Measurements from ENCODE around the gene SATL1.

The SATL1 gene

DNA sequence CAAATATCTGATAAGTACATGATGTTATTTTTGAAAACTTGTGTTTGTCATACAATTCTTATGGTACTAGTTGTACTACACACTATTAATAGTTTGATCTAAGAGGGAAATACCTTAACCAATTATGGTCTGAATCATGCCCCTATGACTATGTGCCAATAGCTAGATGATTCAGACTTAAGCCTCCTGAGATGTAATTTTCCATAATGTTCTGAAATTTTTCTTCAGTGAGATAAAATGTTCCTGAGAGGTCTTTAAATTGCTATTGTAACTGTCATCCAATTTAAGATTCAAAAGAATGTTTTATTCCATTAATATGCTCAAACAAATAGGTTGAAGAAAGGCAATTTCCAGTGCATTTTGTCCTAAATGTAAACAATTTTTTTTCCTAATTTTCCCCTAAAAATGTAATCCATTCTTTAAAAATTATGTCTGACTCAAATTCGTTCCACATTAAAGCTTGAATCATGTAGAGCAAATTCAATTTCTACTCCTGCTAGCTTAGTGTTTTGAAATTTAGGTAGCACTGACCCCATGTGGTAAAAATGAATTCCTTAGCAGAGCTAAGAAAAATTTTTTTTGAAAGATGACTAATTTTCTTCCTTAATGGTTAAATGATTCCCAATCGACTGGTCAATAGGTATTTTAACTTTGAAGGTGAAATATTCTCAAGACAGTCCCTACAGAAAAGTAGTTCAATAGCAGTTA, 190.8 kb downstream of the SATL1 start:
- H3K4me3 ChIP-seq (ENCODE audit: insufficient read depth, low read depth, low read length) = no peak overlapping the region
- no peak overlapping the region for H3K27ac ChIP-seq (ENCODE audit: insufficient read depth, low read depth, low read length, poor library complexity, severe bottlenecking)
- H3K27me3 ChIP-seq (ENCODE audit: control insufficient read depth, insufficient read depth, low read length, poor library complexity, severe bottlenecking) = no peaks in the 10 kb centered on the region
- H3K9me3 ChIP-seq (ENCODE audit: control insufficient read depth, low read length) = no peaks in the 10 kb centered on the region
- no peaks in the 10 kb centered on the region for H3K4me1 ChIP-seq (ENCODE audit: control insufficient read depth, insufficient read depth, low read length)
- WGBS, 2 experiments = 100% methylated on average over 1 to 2 of the region's 2 CpGs
- no peaks in the 10 kb centered on the region for H3K36me3 ChIP-seq (ENCODE audit: control insufficient read depth, insufficient read depth, low read length)

DNA sequence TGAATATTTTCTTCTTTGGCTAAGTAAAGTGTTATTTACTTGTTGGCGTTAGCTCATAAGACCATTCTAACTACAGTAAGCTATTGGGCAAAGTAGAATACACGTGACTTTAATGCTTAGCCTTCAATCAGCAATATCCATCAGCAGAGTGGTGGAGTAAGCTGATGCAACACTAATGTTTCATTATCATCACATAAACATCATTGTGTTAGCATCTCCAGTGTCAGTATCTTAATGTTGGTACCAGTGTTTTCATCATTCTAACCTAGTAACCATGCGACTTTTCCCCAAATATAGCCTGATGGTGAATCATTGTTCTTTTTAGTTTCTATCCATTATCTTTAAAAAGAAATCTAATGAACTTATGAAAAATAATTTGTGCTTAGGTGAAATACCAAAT, 191.4 kb downstream of the SATL1 start:
- H3K27ac ChIP-seq (ENCODE audit: insufficient read depth, low read depth, low read length, poor library complexity, severe bottlenecking) = no peak overlapping the region

DNA sequence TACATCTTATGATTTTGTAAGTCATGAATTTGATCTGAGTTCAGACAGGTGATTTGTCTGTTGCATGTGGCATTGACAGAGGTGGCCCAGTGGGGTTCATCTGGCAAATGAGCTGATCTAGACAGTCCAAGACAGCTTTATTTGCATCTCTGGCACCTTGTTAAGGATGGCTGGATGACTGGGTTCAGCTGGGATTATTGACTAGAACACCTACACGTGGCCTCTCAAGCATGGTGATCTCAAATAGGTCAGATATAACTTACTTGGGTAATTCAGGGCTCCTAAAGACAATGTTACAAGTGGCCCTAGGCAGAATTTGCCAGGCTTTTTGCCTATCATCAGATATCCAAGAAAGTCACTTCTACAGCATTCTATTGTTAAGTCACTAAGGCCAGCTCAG, 192.0 kb downstream of the SATL1 start:
- Histone ChIP-seq H3K27ac (ENCODE audit: insufficient read depth, low read depth, low read length, poor library complexity, severe bottlenecking) (no peak overlapping the region), H3K27me3 (ENCODE audit: control insufficient read depth, insufficient read depth, low read length, poor library complexity, severe bottlenecking) (no peaks in the 10 kb centered on the region), H3K9me3 (ENCODE audit: control insufficient read depth, low read length) (no peaks in the 10 kb centered on the region), H3K4me3 (ENCODE audit: insufficient read depth, low read depth, low read length) (no peak overlapping the region), H3K36me3 (ENCODE audit: control insufficient read depth, insufficient read depth, low read length) (no peaks in the 10 kb centered on the region), H3K4me1 (ENCODE audit: control insufficient read depth, insufficient read depth, low read length) (no peaks in the 10 kb centered on the region)
- WGBS, 2 experiments = 92 to 100% methylated on average over 1 of the region's 1 CpG

More for the DNA sequence above, 191.4 kb downstream of the SATL1 start:
- Histone ChIP-seq H3K4me1 (ENCODE audit: control insufficient read depth, insufficient read depth, low read length) (no peaks in the 10 kb centered on the region), H3K4me3 (ENCODE audit: insufficient read depth, low read depth, low read length) (no peak overlapping the region), H3K27me3 (ENCODE audit: control insufficient read depth, insufficient read depth, low read length, poor library complexity, severe bottlenecking) (no peaks in the 10 kb centered on the region), H3K36me3 (ENCODE audit: control insufficient read depth, insufficient read depth, low read length) (no peaks in the 10 kb centered on the region), H3K9me3 (ENCODE audit: control insufficient read depth, low read length) (no peaks in the 10 kb centered on the region)
- 50 to 100% methylated on average over 1 to 2 of the region's 3 CpGs for whole genome bisulfite sequencing, 2 experiments

All from ectodermal cell (in vitro differentiated cells).